HG02623 (cell line): ENCODE data around the gene SELPLG.

Source experiments
- ATAC-seq: cut with Tn5 transposase; IDR thresholded peaks from one replicate; pipeline ENCODE4 v1.9.1; 2021; ENCODE audit warnings: moderate library complexity; ENCODE audit not compliant: unreplicated experiment

Gene SELPLG

DNA sequence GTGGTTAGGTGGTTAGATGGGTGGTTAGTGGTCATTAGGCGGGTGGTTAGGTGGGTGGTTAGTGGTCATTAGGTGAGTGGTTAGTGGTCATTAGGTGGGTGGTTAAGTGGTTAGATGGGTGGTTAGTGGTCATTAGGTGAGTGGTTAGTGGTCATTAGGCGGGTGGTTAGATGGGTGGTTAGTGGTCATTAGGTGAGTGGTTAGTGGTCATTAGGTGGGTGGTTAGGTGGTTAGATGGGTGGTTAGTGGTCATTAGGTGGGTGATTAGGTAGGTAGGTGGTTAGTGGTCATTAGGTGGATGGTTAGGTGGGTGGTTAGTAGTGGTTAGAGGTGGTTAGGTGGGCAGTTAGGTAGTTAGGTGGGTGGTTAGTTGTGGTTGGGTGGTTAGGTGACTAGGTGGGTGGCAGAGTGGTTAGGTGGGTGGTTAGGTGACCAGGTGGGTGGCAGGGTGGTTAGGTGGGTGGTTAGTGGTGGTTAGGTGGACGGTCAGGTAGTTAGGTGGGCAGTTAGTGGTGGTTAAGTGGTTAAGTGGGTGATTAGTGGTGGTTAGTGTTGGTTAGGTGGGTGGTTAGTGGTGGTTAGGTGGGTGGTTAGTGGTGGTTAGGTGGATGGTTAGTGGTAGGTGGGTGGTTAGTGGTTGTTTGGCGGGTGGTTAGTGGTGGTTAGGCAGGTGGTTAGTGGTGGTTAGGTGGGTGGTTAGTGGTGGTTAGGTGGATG lies 27.8 kb downstream of the SELPLG start:
- no peak for ATAC-seq

DNA sequence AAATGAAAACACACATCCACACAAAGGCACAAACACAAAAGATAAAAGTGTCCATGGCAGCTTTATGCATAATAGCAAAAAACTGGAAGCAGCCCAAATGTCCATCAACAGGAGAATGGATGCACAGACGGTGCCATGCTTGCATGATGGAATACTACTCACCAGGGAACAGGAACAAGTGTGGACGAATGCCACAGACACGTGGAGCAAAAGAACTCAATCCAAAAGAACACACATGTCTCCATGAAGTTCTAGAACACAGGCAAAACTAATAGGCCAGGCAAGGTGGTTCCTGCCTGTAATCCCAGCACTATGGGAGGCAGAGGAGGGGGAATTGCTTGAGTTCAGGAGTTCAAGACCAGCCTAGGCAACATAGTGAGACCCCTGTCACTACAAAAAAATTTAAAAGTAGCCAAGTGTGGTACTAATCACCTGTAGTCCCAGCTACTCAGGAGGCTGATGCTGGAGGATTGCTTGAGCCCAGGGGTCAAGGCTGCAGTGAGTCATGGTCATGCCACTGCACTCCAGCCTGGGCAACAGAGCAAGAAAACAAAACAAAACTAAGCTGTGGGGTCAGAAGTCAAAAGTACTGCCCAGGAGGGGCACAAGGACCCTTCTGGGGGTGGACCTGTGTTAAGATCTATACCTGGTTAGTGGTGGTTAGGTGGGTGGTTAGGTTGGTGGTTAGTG lies 28.5 kb downstream of the SELPLG start:
- ATAC-seq: no peak

DNA sequence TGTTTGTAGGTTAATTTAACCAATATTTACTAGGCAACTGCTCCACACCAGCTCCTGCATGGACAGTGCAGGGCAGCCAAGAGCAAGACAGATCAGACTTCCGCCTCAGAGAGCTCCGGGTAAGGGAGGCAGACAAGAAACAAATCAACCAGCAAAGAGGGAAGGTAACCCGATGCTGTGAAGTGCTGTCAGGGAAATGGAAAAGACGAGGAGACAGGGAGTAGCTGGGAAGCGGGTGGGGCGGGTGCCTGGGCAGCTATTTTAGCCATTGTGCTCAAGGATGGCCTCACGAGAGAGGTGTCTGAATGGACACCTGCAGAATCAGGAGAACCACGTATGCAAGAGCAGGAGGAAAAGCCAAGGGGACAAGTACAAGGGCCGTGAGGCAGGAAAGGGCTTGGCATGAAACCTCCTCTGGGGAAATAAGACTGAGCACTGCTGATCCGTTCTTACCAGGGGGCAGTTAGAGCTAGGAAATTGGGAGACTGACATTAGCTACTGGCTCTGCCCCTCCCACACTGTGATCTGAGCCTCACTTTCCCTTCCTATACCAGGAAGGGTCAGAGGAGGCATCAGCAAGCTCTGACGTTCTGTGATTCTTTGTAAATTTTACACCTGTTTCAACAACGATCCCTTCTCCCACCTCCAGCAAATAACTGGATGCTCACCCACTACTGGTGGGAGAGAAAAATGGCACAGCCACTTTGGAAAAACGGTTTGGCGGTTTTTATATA lies 29.3 kb downstream of the SELPLG start:
- no peak for ATAC-seq

DNA sequence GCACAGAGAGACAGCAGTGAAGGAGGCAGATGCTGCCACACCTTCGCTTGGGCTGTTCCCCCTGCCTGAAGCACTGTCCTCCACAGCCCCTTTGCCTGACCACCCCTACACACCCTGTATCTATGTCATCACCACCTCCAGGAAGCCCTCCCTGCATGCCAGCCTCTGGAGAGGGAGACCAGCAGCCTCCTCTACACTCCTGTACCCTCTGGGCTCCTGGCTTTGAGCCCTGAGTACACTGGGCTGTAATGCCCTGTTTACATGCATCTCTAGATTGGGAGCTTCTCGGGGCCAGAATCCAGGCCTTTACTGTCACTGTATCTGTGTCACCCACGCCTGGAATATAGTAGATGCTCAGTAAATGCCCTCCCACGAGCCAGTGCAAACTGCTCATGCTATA lies 30.0 kb downstream of the SELPLG start:
- ATAC-seq: no peak

DNA sequence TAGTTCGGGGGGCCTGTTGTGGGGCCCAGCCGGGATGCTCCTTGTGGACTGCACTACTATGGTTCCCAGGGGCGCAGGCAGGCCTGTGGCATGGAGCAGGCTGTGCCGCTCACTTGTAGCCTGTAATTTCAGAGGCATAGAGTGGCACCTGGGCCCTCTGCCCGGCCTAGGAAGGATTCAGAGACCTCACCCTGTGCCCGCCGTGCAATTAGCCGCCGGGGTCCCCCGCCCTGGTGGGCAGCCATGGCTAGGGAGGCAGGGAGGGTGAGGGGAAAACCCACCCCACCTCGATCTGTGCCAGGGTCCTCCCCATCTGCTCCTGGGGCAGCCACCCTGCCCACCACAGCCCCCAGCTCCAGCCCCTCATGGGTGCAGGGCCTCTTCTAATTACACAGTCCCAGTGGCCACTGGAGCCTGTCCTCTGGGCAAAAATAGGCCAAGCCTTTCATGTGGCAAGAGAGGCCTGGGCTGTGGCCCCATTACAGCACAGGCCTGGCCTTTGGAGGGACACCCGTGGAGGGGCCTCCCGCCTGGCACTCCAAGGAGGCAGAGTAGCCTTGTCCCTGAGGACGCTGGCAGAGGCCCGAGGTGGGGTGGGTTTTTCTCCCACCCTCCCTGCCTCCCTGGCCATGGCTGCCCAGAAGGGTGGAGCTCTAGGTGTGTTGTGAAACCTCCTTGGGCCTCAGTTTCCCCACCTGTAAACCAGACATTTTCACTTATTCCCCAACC lies 30.6 kb downstream of the SELPLG start:
- ATAC-seq: no peak

DNA sequence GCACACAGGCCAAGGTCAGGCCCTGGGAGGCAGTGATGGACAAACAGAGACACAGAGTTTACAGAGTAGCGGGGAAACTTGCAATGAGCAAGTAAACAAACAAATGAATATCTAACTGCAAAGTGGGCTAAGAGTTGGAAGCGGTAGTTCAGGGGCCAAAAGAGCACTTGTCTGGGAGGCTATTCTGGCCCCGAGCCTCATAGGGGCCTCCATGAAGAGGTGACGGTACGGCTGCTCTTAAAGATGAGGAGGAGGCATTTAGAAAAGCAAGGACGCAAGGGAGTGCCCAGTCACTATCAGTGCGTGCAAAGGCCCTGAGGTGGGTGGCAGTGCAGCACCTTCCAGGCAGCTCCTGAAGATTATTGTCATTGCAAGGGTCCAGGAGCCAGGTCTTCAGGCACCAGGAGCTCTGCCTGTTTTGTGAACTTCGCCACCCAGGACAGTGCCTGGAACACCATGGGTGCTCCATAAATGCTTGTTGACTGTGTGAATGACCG lies 31.4 kb downstream of the SELPLG start:
- ATAC-seq: no peak

DNA sequence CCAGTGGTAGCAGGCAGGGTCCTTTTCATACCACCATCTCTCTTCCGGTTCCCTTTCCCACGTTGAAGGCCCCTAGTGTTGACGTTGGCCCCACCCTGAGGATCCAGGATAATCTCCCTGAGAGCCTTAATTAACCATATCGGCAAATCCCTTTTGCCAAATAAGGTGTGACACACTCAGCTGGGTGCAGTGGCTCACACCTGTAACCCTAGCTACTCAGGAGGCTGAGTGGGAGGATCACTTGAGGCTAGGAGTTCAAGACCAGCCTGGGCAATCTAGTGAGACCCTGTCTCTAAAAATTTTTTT lies 33.0 kb downstream of the SELPLG start:
- ATAC-seq: no peak

DNA sequence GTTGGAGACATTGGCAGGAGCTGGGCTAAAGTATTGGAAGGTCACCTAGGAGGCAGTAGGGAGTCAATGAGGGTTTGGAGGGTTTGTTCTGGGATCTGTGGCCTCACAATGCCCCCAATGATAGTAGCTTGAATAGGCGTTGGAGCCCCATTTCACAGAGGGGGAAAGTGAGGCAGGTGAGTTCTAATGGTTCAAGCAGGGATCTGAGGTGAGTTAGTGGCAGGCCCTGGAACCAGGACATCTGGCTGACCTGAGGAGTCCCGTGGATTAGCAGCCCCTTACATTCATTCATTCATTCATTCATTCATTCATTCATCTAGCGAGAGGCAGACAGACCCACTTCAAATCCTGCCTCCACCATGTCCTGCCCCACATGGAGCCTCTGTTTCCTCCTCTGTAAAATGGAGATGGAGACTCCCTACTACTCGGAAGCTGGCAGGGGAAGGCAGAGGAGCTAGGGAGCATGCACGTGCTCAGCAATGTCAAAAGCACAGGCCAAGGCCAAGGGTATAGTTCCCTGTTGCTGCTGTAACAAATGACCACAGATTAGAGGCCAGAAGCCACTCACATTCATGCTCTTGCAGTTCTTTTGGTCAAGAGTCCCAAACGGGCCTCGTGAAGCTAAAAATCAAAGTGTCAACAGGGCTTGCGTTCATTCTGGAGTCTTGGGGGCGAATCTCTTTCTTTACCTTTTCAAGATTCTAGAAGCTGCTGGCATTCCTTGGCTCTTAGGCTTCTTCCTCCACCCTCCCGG lies 33.6 kb downstream of the SELPLG start:
- ATAC-seq: no peak

DNA sequence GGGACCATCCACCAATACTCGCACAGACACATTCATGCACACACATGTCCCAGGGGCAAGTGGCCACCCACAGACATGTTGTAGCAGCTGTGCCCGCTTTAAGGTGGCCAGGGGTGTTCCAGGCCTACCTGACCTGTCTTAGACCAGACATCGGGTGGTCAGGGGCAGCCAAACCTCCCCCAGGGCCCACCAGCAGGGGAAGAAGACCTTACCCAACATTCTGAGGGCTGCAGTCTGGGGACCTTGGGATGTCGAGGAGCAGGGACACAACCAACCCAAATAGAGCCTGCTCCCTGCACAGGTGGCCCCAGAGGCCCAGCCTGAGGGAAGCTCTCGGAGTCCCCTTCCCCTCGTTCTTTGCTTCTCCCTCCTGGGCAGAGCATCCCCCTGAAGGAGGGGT lies 34.2 kb downstream of the SELPLG start:
- no peak for ATAC-seq

DNA sequence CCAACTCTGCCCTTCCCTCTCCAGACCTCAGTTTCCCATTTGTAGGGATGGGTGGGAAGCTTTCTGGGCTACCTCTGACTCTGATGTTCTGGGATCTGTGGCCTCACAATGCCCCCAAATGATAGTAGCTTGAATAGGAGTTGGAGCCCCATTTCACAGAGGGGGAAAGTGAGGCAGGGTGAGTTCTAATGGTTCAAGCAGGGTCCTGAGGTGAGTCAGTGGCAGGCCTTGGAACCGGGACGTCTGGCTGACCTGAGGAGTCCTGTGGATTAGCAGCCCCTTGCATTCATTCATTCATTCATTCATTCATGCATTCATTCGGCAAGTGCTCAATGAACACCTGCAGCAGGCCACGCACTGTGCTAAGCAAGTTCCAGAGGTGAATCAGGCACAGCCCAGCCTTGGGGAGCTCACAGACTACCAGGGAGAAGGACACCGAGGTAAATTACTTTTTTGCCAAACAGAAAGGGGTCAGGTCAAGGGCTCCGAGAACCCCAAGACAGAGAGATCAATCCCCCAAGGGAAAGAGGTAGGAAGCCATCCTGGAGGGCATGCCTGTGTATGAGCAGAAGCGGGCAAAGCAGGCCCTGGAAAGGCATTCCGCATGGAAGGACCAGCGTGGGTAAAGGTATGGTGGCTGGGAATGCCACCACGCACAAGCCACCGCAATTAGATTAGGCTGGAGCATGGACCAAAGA lies 35.0 kb downstream of the SELPLG start:
- ATAC-seq: no peak

DNA sequence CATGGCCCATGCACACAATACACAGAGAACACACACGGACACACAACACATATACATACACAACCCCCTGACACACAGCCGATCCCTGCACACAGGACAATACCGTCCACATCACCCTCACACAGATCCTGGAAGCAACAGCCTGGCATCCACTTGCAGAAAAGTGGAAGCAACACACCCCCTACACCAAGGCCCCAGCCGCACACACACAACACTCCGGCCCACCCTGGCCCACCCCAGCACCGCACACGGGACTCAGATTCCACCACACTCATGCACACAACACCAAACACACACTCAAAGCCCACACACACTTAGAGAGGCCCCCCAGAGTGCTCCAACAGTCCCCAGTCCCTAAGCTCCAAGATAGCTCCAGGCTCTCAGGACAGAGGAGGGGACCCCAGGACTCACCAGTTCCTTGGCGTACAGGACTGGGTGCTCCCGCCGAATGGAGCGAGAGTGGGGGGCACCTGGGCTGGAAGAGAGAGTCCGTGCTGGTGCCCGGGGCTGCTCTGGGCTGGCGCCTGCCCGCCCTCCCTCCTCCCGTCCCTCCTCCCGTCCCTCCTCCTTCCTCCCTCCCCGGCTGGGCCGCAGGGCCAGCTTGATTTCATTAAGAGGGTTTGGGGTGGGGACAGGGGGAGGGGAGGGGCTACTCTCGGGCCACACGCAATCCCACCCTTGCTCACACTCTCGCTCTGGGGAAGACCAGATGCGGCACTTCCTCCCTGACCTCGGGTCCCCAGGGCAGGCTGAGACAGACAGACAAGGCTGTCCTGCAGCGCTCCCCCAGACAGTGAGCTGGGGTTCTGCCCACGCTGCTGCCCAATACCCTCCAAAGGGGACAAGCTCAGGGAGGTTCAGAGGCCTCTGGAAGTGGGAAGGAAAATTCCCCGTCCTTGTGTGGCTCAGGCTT lies 35.9 kb downstream of the SELPLG start, which contains the start of gene TMEM119:
Gene TMEM119 (minus strand): TSS at position 526 of the 913 bp plus-strand sequence. CDS start 5,701 bp downstream, outside the sequence.
- ATAC-seq: no peak

DNA sequence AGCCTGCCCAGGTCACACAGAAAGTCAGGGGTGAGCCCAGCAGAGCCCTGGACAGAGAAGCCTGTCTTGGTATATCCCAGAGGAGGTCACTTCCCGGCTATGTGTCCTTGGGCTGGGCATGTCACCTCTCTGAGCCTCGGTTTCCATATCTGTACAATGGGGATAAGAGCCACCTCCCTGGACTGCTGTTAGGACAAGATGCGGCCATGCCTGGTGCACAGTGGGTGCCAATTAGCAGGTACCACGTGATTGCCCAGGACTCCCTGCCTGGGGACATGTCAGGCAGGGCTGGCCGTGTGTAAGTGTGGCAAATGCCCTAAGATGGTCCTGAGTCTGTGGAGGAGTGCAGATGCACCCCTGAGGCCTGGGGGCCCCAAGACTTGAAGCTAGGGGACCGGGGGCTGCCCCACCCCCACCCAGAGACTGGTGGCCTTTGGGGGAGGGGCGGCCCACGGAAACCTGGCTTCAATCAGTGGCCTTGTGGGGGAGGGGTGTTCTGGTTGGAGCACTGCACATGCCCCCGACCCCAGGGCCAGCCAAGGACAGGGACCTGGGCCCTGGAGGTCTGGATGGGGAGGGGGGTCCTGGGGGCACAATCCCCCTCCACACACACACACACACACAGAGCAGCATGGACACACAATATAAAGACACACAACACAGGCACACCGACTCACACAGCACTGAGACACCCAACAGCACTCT lies 36.7 kb downstream of the SELPLG start:
- no peak for ATAC-seq

DNA sequence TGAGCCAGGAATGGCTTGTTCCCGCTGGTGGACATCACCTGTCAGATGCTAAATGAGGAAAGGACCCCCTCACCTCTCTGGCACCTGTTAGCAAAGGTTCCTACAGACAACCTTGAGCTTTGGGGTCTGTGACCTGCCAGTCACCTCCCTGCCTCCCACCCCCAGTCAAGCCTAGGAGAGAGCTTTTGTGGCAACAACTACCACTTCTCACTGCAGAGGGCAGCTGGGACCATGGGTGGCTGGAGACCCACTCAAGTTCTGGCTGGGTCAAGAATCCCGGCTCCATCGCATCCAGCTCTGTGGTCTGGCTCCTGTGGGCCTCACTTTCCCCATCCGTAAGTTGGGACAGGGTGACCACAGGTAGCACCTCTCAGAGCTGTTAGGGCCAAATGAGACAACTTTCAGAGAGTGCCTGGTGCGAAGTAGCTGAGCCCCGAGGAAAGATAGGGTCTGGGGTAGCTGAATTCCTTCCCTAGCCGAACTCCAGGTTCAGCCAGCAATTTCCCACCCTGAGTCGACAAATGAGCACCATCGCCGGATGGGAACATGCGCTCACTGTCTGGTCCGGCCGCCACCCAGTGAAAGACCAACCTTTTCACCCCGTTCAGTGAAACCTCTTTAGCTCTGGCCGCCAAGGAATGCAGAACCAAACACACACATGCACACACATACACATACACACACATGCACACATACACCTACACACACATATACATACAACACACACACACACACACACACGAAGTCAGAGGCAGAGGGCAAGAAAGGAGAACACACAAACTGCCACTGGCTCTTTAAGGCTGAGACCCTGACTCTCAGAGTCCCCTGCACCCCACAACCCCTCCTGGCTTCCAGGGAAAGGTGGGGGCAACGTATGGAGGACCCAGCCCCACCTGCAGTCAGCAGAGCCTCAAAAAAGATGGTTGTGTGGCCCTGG lies 37.7 kb downstream of the SELPLG start:
- ATAC-seq: no peak

DNA sequence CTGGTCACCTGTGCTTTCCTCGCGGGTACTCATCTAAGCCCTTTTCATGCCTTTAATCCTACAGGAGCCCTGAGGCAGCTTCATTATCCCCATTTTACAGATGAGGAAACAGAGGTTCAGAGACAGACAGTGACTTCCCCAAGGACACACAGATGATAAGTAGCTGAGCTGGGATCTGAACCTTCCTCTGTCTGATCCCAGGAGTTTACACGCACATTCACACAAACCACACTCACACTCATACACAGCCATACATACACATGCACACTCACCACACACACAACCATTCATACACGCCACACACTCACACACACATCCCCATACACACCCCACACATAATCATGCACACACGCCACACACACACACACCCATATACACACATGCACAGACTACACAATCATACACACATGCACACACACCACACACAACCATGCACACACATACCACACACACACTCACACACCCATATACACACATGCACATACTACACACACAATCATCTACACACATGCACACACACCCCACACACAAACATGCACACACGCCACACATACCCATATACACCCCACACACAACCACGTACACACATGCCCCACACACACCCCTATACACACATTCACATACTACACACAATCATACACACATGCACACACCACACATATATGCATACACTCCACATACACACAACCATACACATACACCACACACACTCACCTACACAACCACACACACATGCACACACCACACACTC lies 38.6 kb downstream of the SELPLG start:
- no peak for ATAC-seq

DNA sequence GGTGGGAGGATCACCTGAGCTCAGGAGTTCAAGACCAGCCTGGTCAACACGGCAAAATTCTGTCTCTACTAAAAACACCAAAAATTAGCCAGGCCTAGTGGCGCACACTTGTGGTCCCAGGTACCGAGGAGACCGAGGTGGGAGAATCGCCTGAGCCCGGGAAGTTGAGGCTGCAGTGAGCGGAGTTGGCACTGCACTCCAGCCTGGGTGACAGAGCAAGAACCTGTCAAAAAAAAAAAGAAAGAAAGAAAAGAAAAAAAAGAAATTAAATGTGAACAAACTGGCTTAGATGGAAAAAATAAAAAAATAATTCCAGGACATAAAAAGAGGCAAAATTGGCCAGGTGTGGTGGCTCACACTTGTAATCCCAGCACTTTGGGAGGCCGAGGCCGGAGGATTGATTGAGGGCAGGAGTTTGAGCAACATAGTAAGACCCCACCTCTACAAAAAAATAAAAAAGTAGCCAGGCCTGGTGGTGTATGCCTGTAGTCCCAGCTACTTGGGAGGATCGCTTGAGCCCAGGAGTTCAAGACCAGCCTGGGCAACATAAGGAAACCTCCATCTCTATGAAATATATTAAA lies 39.3 kb downstream of the SELPLG start:
- no peak for ATAC-seq
